BLaER1 (cell line): ENCODE measurements around the gene FAM50B.

Source experiments
- H3K27ac ChIP-seq: shearing (Covaris generic); formaldehyde crosslinking; 2 replicates; pipeline ENCODE4 v1.8.1; 2022
- H3K27me3 ChIP-seq: shearing (Covaris generic); formaldehyde crosslinking; 2 replicates; pipeline ENCODE4 v1.8.1; 2022
- H3K36me3 ChIP-seq: shearing (Covaris generic); formaldehyde crosslinking; 2 replicates; pipeline ENCODE4 v1.8.1; 2022
- H3K4me1 ChIP-seq: shearing (Covaris generic); formaldehyde crosslinking; 2 replicates; pipeline ENCODE4 v1.8.1; 2022
- H3K4me2 ChIP-seq: shearing (Covaris generic); formaldehyde crosslinking; 2 replicates; pipeline ENCODE4 v1.8.1; 2022
- H3K4me3 ChIP-seq: shearing (Covaris generic); formaldehyde crosslinking; 2 replicates; pipeline ENCODE4 v1.8.1; 2022
- H3K9ac ChIP-seq: shearing (Covaris generic); formaldehyde crosslinking; 2 replicates; pipeline ENCODE4 v1.8.1; 2022
- H3K9me3 ChIP-seq: shearing (Covaris generic); formaldehyde crosslinking; 2 replicates; pipeline ENCODE4 v1.8.1; 2022
- H4K20me1 ChIP-seq: shearing (Covaris generic); formaldehyde crosslinking; 2 replicates; pipeline ENCODE4 v1.8.1; 2022
- Cebpa-rat ChIP-seq: shearing (Covaris generic); IDR thresholded peaks from 2 replicates; pipeline ENCODE4 v1.8.1; 2022

FAM50B gene

GRCh38 chr6:3871515-3871914 is 22.3 kb downstream of the FAM50B start:
- no peaks in the 10 kb centered on the region for H3K4me1 ChIP-seq
- no peak overlapping the region for H3K4me2 ChIP-seq
- no peak for TF ChIP-seq Cebpa-rat
- H3K4me3 ChIP-seq: no peak overlapping the region
- no peaks in the 10 kb centered on the region for H3K9me3 ChIP-seq
- H3K36me3 ChIP-seq: no peaks in the 10 kb centered on the region
- H3K9ac ChIP-seq: no peak overlapping the region
- H3K27me3 ChIP-seq: no peaks in the 10 kb centered on the region
- no peaks in the 10 kb centered on the region for H4K20me1 ChIP-seq
- no peak overlapping the region for H3K27ac ChIP-seq

DNA sequence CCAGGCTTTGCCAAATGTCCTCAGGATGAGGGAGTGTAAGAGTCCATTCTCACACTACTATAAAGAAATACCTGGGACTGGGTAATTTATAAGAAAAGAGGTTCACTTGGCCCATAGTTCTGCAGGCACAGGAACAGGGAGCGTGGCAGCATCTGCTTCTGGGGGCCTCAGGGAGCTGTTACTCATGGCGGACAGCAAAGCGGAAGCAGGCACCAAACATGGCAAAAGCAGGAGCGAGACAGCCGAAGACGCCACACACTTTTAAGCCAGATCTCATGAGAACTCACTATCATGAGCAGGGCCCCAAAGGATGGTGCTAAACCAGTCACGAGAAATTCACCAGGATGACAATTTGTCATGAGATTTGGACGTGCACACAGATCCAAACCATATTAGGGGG is 22.8 kb downstream of the FAM50B start:
- H3K9ac ChIP-seq: no peak overlapping the region

GRCh38 chr6:3872370-3872854 is 23.2 kb downstream of the FAM50B start:
- no peaks in the 10 kb centered on the region for H4K20me1 ChIP-seq
- no peak overlapping the region for H3K4me3 ChIP-seq
- no peaks in the 10 kb centered on the region for H3K27me3 ChIP-seq
- H3K27ac ChIP-seq: no peak overlapping the region
- no peaks in the 10 kb centered on the region for H3K4me1 ChIP-seq
- no peak overlapping the region for H3K9ac ChIP-seq
- no peak for TF ChIP-seq Cebpa-rat
- no peaks in the 10 kb centered on the region for H3K36me3 ChIP-seq
- H3K9me3 ChIP-seq: no peaks in the 10 kb centered on the region
- no peak overlapping the region for H3K4me2 ChIP-seq

More for the DNA sequence above, 22.8 kb downstream of the FAM50B start:
- Histone ChIP-seq H3K27ac (no peak overlapping the region), H3K36me3 (no peaks in the 10 kb centered on the region), H3K4me3 (no peak overlapping the region), H3K4me2 (no peak overlapping the region), H3K27me3 (no peaks in the 10 kb centered on the region), H3K9me3 (no peaks in the 10 kb centered on the region), H3K4me1 (no peaks in the 10 kb centered on the region), H4K20me1 (no peaks in the 10 kb centered on the region)
- no peak for TF ChIP-seq Cebpa-rat

- Histone ChIP-seq H3K9me3 (no peaks in the 10 kb centered on the region), H3K27ac (no peak overlapping the region), H3K4me2 (no peak overlapping the region), H3K27me3 (no peaks in the 10 kb centered on the region), H3K9ac (no peak overlapping the region), H3K36me3 (no peaks in the 10 kb centered on the region), H4K20me1 (no peaks in the 10 kb centered on the region), H3K4me1 (no peaks in the 10 kb centered on the region), H3K4me3 (no peak overlapping the region)
- TF ChIP-seq Cebpa-rat: no peak
These were observed 23.9 kb downstream of the FAM50B start for GRCh38 chr6:3873051-3873450.

- Histone ChIP-seq H3K4me1 (no peaks in the 10 kb centered on the region), H3K36me3 (no peaks in the 10 kb centered on the region), H4K20me1 (no peaks in the 10 kb centered on the region), H3K4me3 (no peak overlapping the region), H3K4me2 (no peak overlapping the region), H3K9me3 (no peaks in the 10 kb centered on the region), H3K9ac (no peak overlapping the region), H3K27me3 (no peaks in the 10 kb centered on the region), H3K27ac (no peak overlapping the region)
- TF ChIP-seq Cebpa-rat: no peak
These were observed 24.9 kb downstream of the FAM50B start for GRCh38 chr6:3874069-3874468.

GRCh38 chr6:3875486-3875885 is 26.3 kb downstream of the FAM50B start:
- Histone ChIP-seq H3K4me3 (no peak overlapping the region), H3K4me2 (no peak overlapping the region), H3K36me3 (no peaks in the 10 kb centered on the region), H3K27me3 (no peaks in the 10 kb centered on the region), H4K20me1 (no peaks in the 10 kb centered on the region), H3K4me1 (no peaks in the 10 kb centered on the region), H3K27ac (no peak overlapping the region), H3K9me3 (no peaks in the 10 kb centered on the region), H3K9ac (no peak overlapping the region)
- TF ChIP-seq Cebpa-rat: no peak

GRCh38 chr6:3876101-3876500 is 26.9 kb downstream of the FAM50B start:
- H3K9ac ChIP-seq: no peak overlapping the region
- no peak for TF ChIP-seq Cebpa-rat
- no peak overlapping the region for H3K27ac ChIP-seq
- no peaks in the 10 kb centered on the region for H3K9me3 ChIP-seq
- H3K36me3 ChIP-seq: no peaks in the 10 kb centered on the region
- H3K27me3 ChIP-seq: no peaks in the 10 kb centered on the region
- no peak overlapping the region for H3K4me2 ChIP-seq
- H4K20me1 ChIP-seq: no peaks in the 10 kb centered on the region
- no peak overlapping the region for H3K4me3 ChIP-seq
- H3K4me1 ChIP-seq: no peaks in the 10 kb centered on the region

DNA sequence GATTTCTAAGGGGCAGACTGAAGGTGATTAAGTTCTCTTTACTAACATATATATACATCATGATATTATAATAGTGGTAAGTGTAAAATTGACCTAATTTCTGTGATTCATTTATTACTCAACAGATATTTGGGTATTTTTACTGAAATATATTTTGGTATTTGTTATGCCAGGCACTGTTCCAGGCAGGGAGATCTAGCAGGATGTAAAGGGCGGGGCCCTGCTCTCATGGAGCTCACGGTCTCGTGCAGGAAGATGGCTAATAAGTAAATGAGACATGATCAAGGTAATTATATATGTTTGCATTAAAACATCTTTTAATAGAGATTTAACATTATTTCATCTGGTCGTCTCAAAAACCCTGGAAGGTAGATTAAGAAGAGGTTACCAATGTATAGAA is 27.7 kb downstream of the FAM50B start:
- no peaks in the 10 kb centered on the region for H3K4me1 ChIP-seq
- no peak for TF ChIP-seq Cebpa-rat
- H3K4me2 ChIP-seq: no peak overlapping the region
- no peaks in the 10 kb centered on the region for H3K27me3 ChIP-seq
- H3K27ac ChIP-seq: no peak overlapping the region
- no peak overlapping the region for H3K4me3 ChIP-seq
- H3K9me3 ChIP-seq: no peaks in the 10 kb centered on the region
- H3K9ac ChIP-seq: no peak overlapping the region
- H4K20me1 ChIP-seq: no peaks in the 10 kb centered on the region
- no peaks in the 10 kb centered on the region for H3K36me3 ChIP-seq

- Histone ChIP-seq H3K4me2 (no peak overlapping the region), H3K9me3 (no peaks in the 10 kb centered on the region), H3K4me1 (no peaks in the 10 kb centered on the region), H3K9ac (no peak overlapping the region), H3K36me3 (no peaks in the 10 kb centered on the region), H4K20me1 (no peaks in the 10 kb centered on the region), H3K27ac (no peak overlapping the region), H3K27me3 (no peaks in the 10 kb centered on the region), H3K4me3 (no peak overlapping the region)
- TF ChIP-seq Cebpa-rat: no peak
These were observed 29.0 kb downstream of the FAM50B start for GRCh38 chr6:3878048-3878666.

- no peak overlapping the region for H3K9ac ChIP-seq
- no peak overlapping the region for H3K27ac ChIP-seq
- H3K27me3 ChIP-seq: no peaks in the 10 kb centered on the region
- H3K9me3 ChIP-seq: no peaks in the 10 kb centered on the region
- no peak overlapping the region for H3K4me3 ChIP-seq
- no peak for TF ChIP-seq Cebpa-rat
- H4K20me1 ChIP-seq: no peaks in the 10 kb centered on the region
- H3K4me2 ChIP-seq: no peak overlapping the region
- no peaks in the 10 kb centered on the region for H3K4me1 ChIP-seq
- H3K36me3 ChIP-seq: no peaks in the 10 kb centered on the region
These were observed 30.2 kb downstream of the FAM50B start for GRCh38 chr6:3879194-3879952.
